Measurements from ENCODE around the gene TESMIN. TPM values are rescaled to one million over a fixed set of nuclear protein-coding genes. Genes with fewer than 3 reads are reported as not detected.

Gene TESMIN
- total RNA-seq, 1 donor from 2014 or later, result 0.56 TPM

GRCh38 chr11:68762481-68762880, 11.2 kb upstream of the TESMIN start:
- no peak for DNase-seq (ENCODE audit: extremely low spot score, unreplicated experiment)
- H3K4me1 Mint-ChIP-seq (ENCODE audit: unreplicated experiment), result peaks cover 15% of the 10 kb centered on the region
- no peaks in the 10 kb centered on the region for H3K9me3 Mint-ChIP-seq (ENCODE audit: unreplicated experiment)
- peaks cover 47% of the 10 kb centered on the region for H3K36me3 Mint-ChIP-seq (ENCODE audit: unreplicated experiment)
- no peak overlapping the region for H3K27ac Mint-ChIP-seq (ENCODE audit: unreplicated experiment)
- no peaks in the 10 kb centered on the region for H3K27me3 Mint-ChIP-seq (ENCODE audit: unreplicated experiment)
- TF ChIP-seq CTCF (IDR thresholded peaks at IDR 0.05), result no peak
- no peak overlapping the region for H3K4me3 Mint-ChIP-seq (ENCODE audit: unreplicated experiment)

GRCh38 chr11:68761801-68762200, 10.5 kb upstream of the TESMIN start:
- H3K4me1 Mint-ChIP-seq (ENCODE audit: unreplicated experiment), result peaks cover 15% of the 10 kb centered on the region
- H3K4me3 Mint-ChIP-seq (ENCODE audit: unreplicated experiment), result no peak overlapping the region
- H3K27me3 Mint-ChIP-seq (ENCODE audit: unreplicated experiment), result no peaks in the 10 kb centered on the region
- TF ChIP-seq CTCF (IDR thresholded peaks at IDR 0.05), result no peak
- H3K9me3 Mint-ChIP-seq (ENCODE audit: unreplicated experiment), result no peaks in the 10 kb centered on the region
- H3K36me3 Mint-ChIP-seq (ENCODE audit: unreplicated experiment), result peaks cover 52% of the 10 kb centered on the region
- no peak for DNase-seq (ENCODE audit: extremely low spot score, unreplicated experiment)
- no peak overlapping the region for H3K27ac Mint-ChIP-seq (ENCODE audit: unreplicated experiment)

GRCh38 chr11:68759991-68760390, 8.7 kb upstream of the TESMIN start:
- Mint-ChIP-seq H3K36me3 (ENCODE audit: unreplicated experiment) (peaks cover 55% of the 10 kb centered on the region), H3K27ac (ENCODE audit: unreplicated experiment) (no peak overlapping the region), H3K27me3 (ENCODE audit: unreplicated experiment) (no peaks in the 10 kb centered on the region), H3K9me3 (ENCODE audit: unreplicated experiment) (no peaks in the 10 kb centered on the region), H3K4me3 (ENCODE audit: unreplicated experiment) (no peak overlapping the region), H3K4me1 (ENCODE audit: unreplicated experiment) (peaks cover 15% of the 10 kb centered on the region)
- no peak for DNase-seq (ENCODE audit: extremely low spot score, unreplicated experiment)
- TF ChIP-seq CTCF (IDR thresholded peaks at IDR 0.05), result no peak

GRCh38 chr11:68757711-68758110, 6.4 kb upstream of the TESMIN start:
- H3K36me3 Mint-ChIP-seq (ENCODE audit: unreplicated experiment), result peaks cover 54% of the 10 kb centered on the region
- H3K4me1 Mint-ChIP-seq (ENCODE audit: unreplicated experiment), result no peaks in the 10 kb centered on the region
- H3K9me3 Mint-ChIP-seq (ENCODE audit: unreplicated experiment), result no peaks in the 10 kb centered on the region
- no peak for TF ChIP-seq CTCF (IDR thresholded peaks at IDR 0.05)
- no peak overlapping the region for H3K4me3 Mint-ChIP-seq (ENCODE audit: unreplicated experiment)
- DNase-seq (ENCODE audit: extremely low spot score, unreplicated experiment), result no peak
- no peaks in the 10 kb centered on the region for H3K27me3 Mint-ChIP-seq (ENCODE audit: unreplicated experiment)
- H3K27ac Mint-ChIP-seq (ENCODE audit: unreplicated experiment), result no peak overlapping the region

- H3K27ac Mint-ChIP-seq (ENCODE audit: unreplicated experiment), result no peak overlapping the region
- no peak overlapping the region for H3K4me3 Mint-ChIP-seq (ENCODE audit: unreplicated experiment)
- peaks cover 10% of the 10 kb centered on the region for H3K4me1 Mint-ChIP-seq (ENCODE audit: unreplicated experiment)
- H3K27me3 Mint-ChIP-seq (ENCODE audit: unreplicated experiment), result no peaks in the 10 kb centered on the region
- TF ChIP-seq CTCF (IDR thresholded peaks at IDR 0.05), result no peak
- peaks cover 41% of the 10 kb centered on the region for H3K36me3 Mint-ChIP-seq (ENCODE audit: unreplicated experiment)
- no peaks in the 10 kb centered on the region for H3K9me3 Mint-ChIP-seq (ENCODE audit: unreplicated experiment)
- DNase-seq (ENCODE audit: extremely low spot score, unreplicated experiment), result no peak
Measured at GRCh38 chr11:68756171-68756766, 4.9 kb upstream of the TESMIN start.
